H9 (cell line): ENCODE results near the gene ITGA11. TPM values are rescaled to one million over a fixed set of nuclear protein-coding genes. Genes with fewer than 3 reads are reported as not detected.
A peak's percentile ranks its signal among the peaks of the same experiment; 100 is the strongest.

ENCODE experiments used
- DNase-seq: peaks from one replicate; pipeline ENCODE4 v3.0.0-alpha.2; 2017
- H2AFZ ChIP-seq: one replicate; pipeline ENCODE4 v1.6.1; 2013; ENCODE audit warnings: mild to moderate bottlenecking, low read length, control low read depth, moderate library complexity
- H2AK5ac ChIP-seq: 2 replicates; pipeline ENCODE4 v1.6.1; 2013; ENCODE audit warnings: low read length, control low read depth, mixed read lengths; ENCODE audit not compliant: insufficient read length
- H2BK120ac ChIP-seq: one replicate; pipeline ENCODE4 v1.6.1; 2013; ENCODE audit warnings: low read depth, mild to moderate bottlenecking, low read length, control low read depth, inconsistent platforms; ENCODE audit not compliant: poor library complexity, severe bottlenecking
- H2BK12ac ChIP-seq: 2 replicates; pipeline ENCODE4 v1.6.1; 2013; ENCODE audit warnings: low read length, control low read depth, mixed read lengths, low read depth; ENCODE audit not compliant: insufficient read length
- H2BK15ac ChIP-seq: 2 replicates; pipeline ENCODE4 v1.6.1; 2013; ENCODE audit warnings: low read depth, low read length, control low read depth
- H2BK20ac ChIP-seq: one replicate; pipeline ENCODE4 v1.6.1; 2013; ENCODE audit warnings: low read depth, mild to moderate bottlenecking, low read length, control low read depth, inconsistent platforms; ENCODE audit not compliant: poor library complexity, severe bottlenecking
- H2BK5ac ChIP-seq: 2 replicates; pipeline ENCODE4 v1.6.1; 2013; ENCODE audit warnings: low read length, control low read depth, mixed read lengths; ENCODE audit not compliant: insufficient read length
- H3K14ac ChIP-seq: 2 replicates; pipeline ENCODE4 v1.6.1; 2013; ENCODE audit warnings: low read length, control low read depth; ENCODE audit not compliant: insufficient read depth
- H3K18ac ChIP-seq: 2 replicates; pipeline ENCODE4 v1.6.1; 2013; ENCODE audit warnings: low read depth, mild to moderate bottlenecking, mixed read lengths, low read length, control low read depth; ENCODE audit not compliant: insufficient read length
- H3K23ac ChIP-seq: 2 replicates; pipeline ENCODE4 v1.6.1; 2013; ENCODE audit warnings: low read length, control low read depth, mixed read lengths, low read depth; ENCODE audit not compliant: insufficient read length
- H3K23me2 ChIP-seq: 2 replicates; pipeline ENCODE4 v1.6.1; 2013; ENCODE audit warnings: low read depth, mild to moderate bottlenecking, mixed read lengths, low read length, control low read depth; ENCODE audit not compliant: insufficient read length, poor library complexity, severe bottlenecking
- H3K27ac ChIP-seq: 2 replicates; pipeline ENCODE4 v1.5.1; 2013; ENCODE audit warnings: low read length, control low read depth, mixed read lengths, low read depth; ENCODE audit not compliant: insufficient read length
- H3K27me3 ChIP-seq: 2 replicates; pipeline ENCODE4 v1.6.1; 2013; ENCODE audit warnings: low read length, control low read depth, inconsistent platforms; ENCODE audit not compliant: insufficient read depth
- H3K4ac ChIP-seq: 2 replicates; pipeline ENCODE4 v1.6.1; 2013; ENCODE audit warnings: low read depth, mild to moderate bottlenecking, control low read depth, inconsistent platforms, low read length, moderate library complexity
- H3K4me1 ChIP-seq: 2 replicates; pipeline ENCODE4 v1.6.1; 2013; ENCODE audit warnings: low read length, control low read depth, inconsistent platforms; ENCODE audit not compliant: insufficient read depth
- H3K4me2 ChIP-seq: 2 replicates; pipeline ENCODE4 v1.6.1; 2013; ENCODE audit warnings: low read length, control low read depth, mixed read lengths; ENCODE audit not compliant: insufficient read length, insufficient read depth
- H3K56ac ChIP-seq: 2 replicates; pipeline ENCODE4 v1.6.1; 2013; ENCODE audit warnings: low read depth, mild to moderate bottlenecking, mixed read lengths, low read length, control low read depth; ENCODE audit not compliant: insufficient read length
- H3K79me1 ChIP-seq: 2 replicates; pipeline ENCODE4 v1.6.1; 2013; ENCODE audit warnings: low read depth, mild to moderate bottlenecking, moderate library complexity, low read length, control low read depth, inconsistent platforms; ENCODE audit not compliant: insufficient read depth, poor library complexity, severe bottlenecking
- H3K79me2 ChIP-seq: 2 replicates; pipeline ENCODE4 v1.6.1; 2013; ENCODE audit warnings: low read length, control low read depth, inconsistent platforms; ENCODE audit not compliant: insufficient read depth
- H3K9ac ChIP-seq: 2 replicates; pipeline ENCODE4 v1.6.1; 2013; ENCODE audit warnings: low read length, control low read depth, mixed read lengths; ENCODE audit not compliant: insufficient read length; ENCODE audit errors: extremely low read depth
- H3K9me3 ChIP-seq: one replicate; pipeline ENCODE4 v1.6.1; 2013; ENCODE audit warnings: low read depth, low read length, inconsistent platforms; ENCODE audit not compliant: control insufficient read depth
- H3T11ph ChIP-seq: one replicate; pipeline ENCODE4 v1.6.1; 2013; ENCODE audit warnings: mild to moderate bottlenecking, low read length, control low read depth, inconsistent platforms
- H4K20me1 ChIP-seq: one replicate; pipeline ENCODE4 v1.6.1; 2013; ENCODE audit not compliant: control insufficient read depth, insufficient read length, insufficient read depth
- H4K5ac ChIP-seq: 2 replicates; pipeline ENCODE4 v1.6.1; 2013; ENCODE audit warnings: low read depth, mild to moderate bottlenecking, mixed read lengths, low read length, control low read depth; ENCODE audit not compliant: insufficient read length
- H4K8ac ChIP-seq: replicated peaks from 2 replicates; pipeline ENCODE4 v1.6.1; 2013; ENCODE audit warnings: low read length, control low read depth, mixed read lengths, low read depth; ENCODE audit not compliant: insufficient read length
- H4K91ac ChIP-seq: 2 replicates; pipeline ENCODE4 v1.6.1; 2013; ENCODE audit warnings: low read depth, mild to moderate bottlenecking, moderate library complexity, mixed read lengths, low read length, control low read depth; ENCODE audit not compliant: insufficient read length
- H3K27ac Mint-ChIP-seq, 3 experiments: 2 replicates in 2 of 3; 3 replicates in 1 of 3; pipeline ENCODE4 v1.8.0; 2020 to 2021; ENCODE audit warnings: mixed read lengths in 3 of 3, mild to moderate bottlenecking in 1 of 3, moderate library complexity in 1 of 3
- H3K27me3 Mint-ChIP-seq: 2 replicates; pipeline ENCODE4 v1.8.0; 2021; ENCODE audit warnings: low read depth, mild to moderate bottlenecking, moderate library complexity, mixed read lengths
- H3K36me3 Mint-ChIP-seq, 3 experiments: 2 replicates in 2 of 3; 3 replicates in 1 of 3; pipeline ENCODE4 v1.8.0; 2020 to 2021; ENCODE audit warnings: low read depth in 3 of 3, mixed read lengths in 3 of 3; ENCODE audit not compliant: insufficient read depth in 1 of 3
- H3K4me1 Mint-ChIP-seq, 2 experiments: 2 replicates each; pipeline ENCODE4 v1.8.0; 2020; ENCODE audit warnings: mixed read lengths in 2 of 2
- H3K4me3 Mint-ChIP-seq, 2 experiments: 2 replicates in 1 of 2; 3 replicates in 1 of 2; pipeline ENCODE4 v1.8.0; 2020 to 2021; ENCODE audit warnings: mild to moderate bottlenecking in 2 of 2, mixed read lengths in 2 of 2, moderate library complexity in 1 of 2
- H3K9me3 Mint-ChIP-seq, 2 experiments: 2 replicates in 1 of 2; 3 replicates in 1 of 2; pipeline ENCODE4 v1.8.0; 2020; ENCODE audit warnings: mild to moderate bottlenecking in 2 of 2, mixed read lengths in 2 of 2, moderate library complexity in 1 of 2
- WGBS: extraction: QIAGEN DNeasy Blood & Tissue Kit; methylation state at CpG from one replicate; pipeline ENCODE4 v1.1.7; 2013; ENCODE audit warnings: missing lambda C conversion rate, low lambda C conversion rate, mixed read lengths; ENCODE audit not compliant: insufficient read length; ENCODE audit errors: extremely low coverage; 5-methylcytosine and 5-hydroxymethylcytosine counted together
- total RNA-seq: library from RNA; stranded (reverse); gene quantifications from 2 replicates; pipeline ENCODE4 v1.2.1, GENCODE V29; 2021
- TF ChIP-seq, protein P1 (sequence below): fragments of 200-600 bp; sonication (generic); conservative IDR thresholded peaks from 3 replicates; pipeline ENCODE4 v1.8.0; 2021; ENCODE audit warnings: antibody characterized with exemption, mild to moderate bottlenecking

ITGA11 gene
- total RNA-seq, 1 experiment from 2014 or later = 0.07 TPM

DNA sequence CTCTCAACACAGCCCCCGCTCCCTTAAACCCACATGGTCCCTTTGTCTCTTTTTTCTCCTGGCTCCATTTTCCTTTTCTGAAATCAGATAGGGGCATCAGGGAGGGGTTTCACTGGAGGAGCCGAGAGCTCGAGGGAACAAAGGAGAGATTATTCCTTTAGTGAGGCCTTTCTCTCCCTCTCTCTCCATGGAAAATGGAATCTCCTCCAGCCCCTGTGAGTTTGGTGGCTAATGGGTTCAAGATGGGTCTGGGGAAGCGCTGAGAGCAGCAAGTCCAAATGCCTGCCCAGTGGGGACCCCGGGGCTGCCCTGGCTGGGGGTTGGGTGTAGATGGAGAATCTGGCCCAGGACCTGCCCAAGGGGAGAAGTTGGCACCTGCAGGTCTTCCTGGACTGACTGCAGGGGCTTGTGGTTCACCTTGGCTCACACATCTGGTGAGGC is 56.8 kb downstream of the ITGA11 start:
- H2BK5ac ChIP-seq = no peak overlapping the region
- H3K9ac ChIP-seq = no peak overlapping the region
- no peak overlapping the region for H3K27ac ChIP-seq
- H2AK5ac ChIP-seq = no peak overlapping the region
- H4K5ac ChIP-seq = no peak overlapping the region
- no peaks in the 10 kb centered on the region for H3K79me2 ChIP-seq
- H3K4me1 Mint-ChIP-seq = peaks cover 6 to 13% of the 10 kb centered on the region in 2 experiments
- no peaks in the 10 kb centered on the region for H3K79me1 ChIP-seq
- no peak overlapping the region for H3K18ac ChIP-seq
- TF ChIP-seq, protein P1, sequence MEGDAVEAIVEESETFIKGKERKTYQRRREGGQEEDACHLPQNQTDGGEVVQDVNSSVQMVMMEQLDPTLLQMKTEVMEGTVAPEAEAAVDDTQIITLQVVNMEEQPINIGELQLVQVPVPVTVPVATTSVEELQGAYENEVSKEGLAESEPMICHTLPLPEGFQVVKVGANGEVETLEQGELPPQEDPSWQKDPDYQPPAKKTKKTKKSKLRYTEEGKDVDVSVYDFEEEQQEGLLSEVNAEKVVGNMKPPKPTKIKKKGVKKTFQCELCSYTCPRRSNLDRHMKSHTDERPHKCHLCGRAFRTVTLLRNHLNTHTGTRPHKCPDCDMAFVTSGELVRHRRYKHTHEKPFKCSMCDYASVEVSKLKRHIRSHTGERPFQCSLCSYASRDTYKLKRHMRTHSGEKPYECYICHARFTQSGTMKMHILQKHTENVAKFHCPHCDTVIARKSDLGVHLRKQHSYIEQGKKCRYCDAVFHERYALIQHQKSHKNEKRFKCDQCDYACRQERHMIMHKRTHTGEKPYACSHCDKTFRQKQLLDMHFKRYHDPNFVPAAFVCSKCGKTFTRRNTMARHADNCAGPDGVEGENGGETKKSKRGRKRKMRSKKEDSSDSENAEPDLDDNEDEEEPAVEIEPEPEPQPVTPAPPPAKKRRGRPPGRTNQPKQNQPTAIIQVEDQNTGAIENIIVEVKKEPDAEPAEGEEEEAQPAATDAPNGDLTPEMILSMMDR = no peak
- no peak overlapping the region for H2BK12ac ChIP-seq
- no peak overlapping the region for H2AFZ ChIP-seq
- no peak overlapping the region for H3K4me2 ChIP-seq
- H4K20me1 ChIP-seq = no peaks in the 10 kb centered on the region
- H4K8ac ChIP-seq = no peak overlapping the region
- H3K9me3 ChIP-seq = no peaks in the 10 kb centered on the region
- H3T11ph ChIP-seq = no peak overlapping the region
- no peak overlapping the region for H3K4ac ChIP-seq
- no peaks in the 10 kb centered on the region for H3K4me1 ChIP-seq
- no peaks in the 10 kb centered on the region; the same call in 1 of the 2 replicates for H3K27me3 Mint-ChIP-seq
- H2BK15ac ChIP-seq = no peak overlapping the region
- H2BK120ac ChIP-seq = no peak overlapping the region
- DNase-seq = peak; percentile 12
- H3K27ac Mint-ChIP-seq = 0 out of 7 replicates have a peak overlapping the region, but pooled peaks of 1 of the 3 experiments have one; percentile 34
- no peaks in the 10 kb centered on the region for H3K27me3 ChIP-seq
- H3K14ac ChIP-seq = no peak overlapping the region; the same call in 1 of the 2 replicates
- H3K4me3 Mint-ChIP-seq = no peak overlapping the region
- H3K9me3 Mint-ChIP-seq = no peaks in the 10 kb centered on the region
- no peak overlapping the region for H4K91ac ChIP-seq
- no peak overlapping the region for H3K56ac ChIP-seq
- no CpG with 5 or more reads among the region's 5 CpGs for WGBS
- H2BK20ac ChIP-seq = no peak overlapping the region
- H3K36me3 Mint-ChIP-seq = no peaks in the 10 kb centered on the region
- no peak overlapping the region for H3K23ac ChIP-seq
- H3K23me2 ChIP-seq = no peaks in the 10 kb centered on the region
